Spleen (tissue), 13 donors: ENCODE data around the gene KLHDC3. TPM values are rescaled to one million over a fixed set of nuclear protein-coding genes. Genes with fewer than 3 reads are reported as not detected.

Experiments
- DNase-seq: peaks from one replicate; pipeline ENCODE4 v3.0.0-alpha.2; 2020
- H3K27ac ChIP-seq, 8 donors: fragments of 200-600 bp; sonication (generic) in 7 of 8; 1 replicate in 4 of 8; 2 replicates in 4 of 8; pipeline versions ENCODE4 v1.5.0 to v1.8.0; 2016 to 2021; ENCODE audit warnings: inconsistent platforms in 4 of 8, mild to moderate bottlenecking in 4 of 8, moderate library complexity in 1 of 8
- H3K27me3 ChIP-seq, 7 donors: fragments of 200-600 bp; sonication (generic) in 6 of 7; replicated peaks in 1 of 7; 1 replicate in 4 of 7; 2 replicates in 3 of 7; pipeline versions ENCODE4 v1.5.0 to v1.8.0; 2016 to 2021; ENCODE audit warnings: inconsistent platforms in 3 of 7, mild to moderate bottlenecking in 1 of 7
- H3K36me3 ChIP-seq, 6 donors: fragments of 200-600 bp; sonication (generic) in 5 of 6; 1 replicate in 4 of 6; 2 replicates in 2 of 6; pipeline versions ENCODE4 v1.5.0 to v1.8.0; 2016 to 2021; ENCODE audit warnings: inconsistent platforms in 2 of 6
- H3K4me1 ChIP-seq, 6 donors: fragments of 200-600 bp; sonication (generic) in 5 of 6; 1 replicate in 3 of 6; 2 replicates in 3 of 6; pipeline versions ENCODE4 v1.5.0 to v1.8.0; 2016 to 2021; ENCODE audit warnings: inconsistent platforms in 3 of 6
- H3K4me3 ChIP-seq, 8 donors: fragments of 200-600 bp; sonication (generic) in 7 of 8; 1 replicate in 4 of 8; 2 replicates in 4 of 8; pipeline versions ENCODE4 v1.5.0 to v1.8.0; 2016 to 2021; ENCODE audit warnings: inconsistent platforms in 4 of 8, mild to moderate bottlenecking in 4 of 8, moderate library complexity in 2 of 8
- H3K9me3 ChIP-seq, 8 donors: fragments of 200-600 bp; sonication (generic) in 7 of 8; 1 replicate in 4 of 8; 2 replicates in 4 of 8; pipeline versions ENCODE4 v1.5.0 to v1.8.0; 2016 to 2021; ENCODE audit warnings: inconsistent platforms in 4 of 8
- CTCF ChIP-seq, 11 experiments: fragments of 200-600 bp in 7 of 11; fragments of 450-650 bp in 4 of 11; sonication (generic) in 4 of 11; IDR thresholded peaks in 8 of 11; conservative IDR thresholded peaks in 3 of 11; 1 replicate in 7 of 11; 2 replicates in 4 of 11; pipeline versions ENCODE4 v1.4.0 to v1.8.0; 2016 to 2021; ENCODE audit warnings: antibody characterized with exemption in 11 of 11, inconsistent platforms in 4 of 11, mild to moderate bottlenecking in 1 of 11
- POLR2A ChIP-seq, 3 donors: fragments of 450-650 bp; IDR thresholded peaks; one replicate each; pipeline ENCODE4 v1.5.1; 2017; ENCODE audit warnings: antibody characterized with exemption in 3 of 3, mild to moderate bottlenecking in 1 of 3
- POLR2AphosphoS5 ChIP-seq, 3 donors: sonication (generic); formaldehyde crosslinking; IDR thresholded peaks; one replicate each; pipeline ENCODE4 v1.5.1; 2017; ENCODE audit warnings: antibody characterized with exemption in 3 of 3
- WGBS, 5 donors: extraction: QIAGEN DNeasy Blood & Tissue Kit in 3 of 5; methylation state at CpG; one replicate each; pipeline versions ENCODE4 v1.1.5 to v1.1.7; 2013 to 2018; 5-methylcytosine and 5-hydroxymethylcytosine counted together
- intact Hi-C: fragments of 100-400 bp; cut with DNase I; formaldehyde crosslinking; loops from one replicate; pipeline ENCODE4 v1.15.0; 2023; ENCODE audit warnings: low total_unique reads
- long read RNA-seq, 2 donors: transcript quantifications; one replicate each; lab custom pipeline, GENCODE V29; 2026
- polyA plus RNA-seq, 3 donors: library from polyadenylated mRNA; stranded (reverse); fragments of 200-250 nt; gene quantifications; one replicate each; pipeline ENCODE4 v1.2.1, GENCODE V29; 2013
- total RNA-seq, 7 donors: library from RNA; depleted of rRNA in 3 of 7; stranded (reverse); fragments of >200 nt in 3 of 7; fragmentation: NEBNext Ultra II Directional in 4 of 7; extraction: Animal tissue kit (Norgen Biotek cat#: 25700) in 4 of 7; gene quantifications; one replicate each; pipeline versions ENCODE4 v1.1.0 to v1.2.1, GENCODE V29; 2016 to 2021
- donor health status: healthy with polysubstance abuse.
- donor health status: DM: no; HTN: no; CAD: no; lungs with moderate emphysema.
- donor health status: DM: no; HTN: no; CAD: no.
- donor health status: Bipolar disorder and iron deficiency.
- donor health status: healthy.
- donor health status: DM: no; HTN: no; CAD: no.
- donor health status: DM: yes; HTN: yes; CAD: no.

The KLHDC3 gene
- total RNA-seq (10 to 100 TPM; 37.3 to 89.2 (median 68.7) TPM), polyA plus RNA-seq (10 to 100 TPM; 53.0 to 83.2 (median 54.8) TPM)
- long read RNA-seq, donor 1, transcript KLHDC3-202 (11 exons, 1,909 nt), result major isoform, 25 of 25 reads
- long read RNA-seq, donor 1, partial matches to known transcripts, result 0 of 25 reads
- long read RNA-seq, donor 1, other reads (novel, unspliced or antisense), result 0 of 25 reads
- long read RNA-seq, donor 2, transcript KLHDC3-202 (11 exons, 1,909 nt), result major isoform, 17 of 17 reads
- long read RNA-seq, donor 2, partial matches to known transcripts, result 0 of 17 reads
- long read RNA-seq, donor 2, other reads (novel, unspliced or antisense), result 0 of 17 reads

- Histone ChIP-seq H3K27ac (peak within 1 kb of the TSS; percentile 62 to 91 (median 82)), H3K4me3 (peak within 1 kb of the TSS; percentile 66 to 90 (median 81)), H3K27me3 (no peaks in the 10 kb centered on the region), H3K36me3 (peaks cover 0 to 68% (median 52%) of the 10 kb centered on the region in 6 donors), H3K9me3 (no peaks in the 10 kb centered on the region), H3K4me1 (peaks cover 36 to 73% (median 50%) of the 10 kb centered on the region in 6 donors)
- peak; percentile 92 to 95 (median 94) for TF ChIP-seq POLR2AphosphoS5 (IDR thresholded peaks at IDR 0.05)
- peak in 3 of 11 experiments; percentile 17 to 38 (median 20) for TF ChIP-seq CTCF (IDR thresholded peaks at IDR 0.05 in 8 of 11, conservative IDR thresholded peaks at IDR 0.05 in 3 of 11)
- peak in 1 of 3 donors; percentile 8 for TF ChIP-seq POLR2A (IDR thresholded peaks at IDR 0.05)
- intact Hi-C loops, result no loop called here
- peak; percentile 99 for DNase-seq
- 0 to 1% (median 0%) methylated on average over 30 to 51 of the region's 51 CpGs for WGBS, 5 donors
Measured at GRCh38 chr6:43013843-43014433, at the start of gene KLHDC3, which contains the start of gene MEA1. KLHDC3 (plus strand) TSS chr6:43014249; CDS start chr6:43017193, 2,944 bp downstream. MEA1 (minus strand) TSS chr6:43013946; CDS start chr6:43013813, 133 bp downstream.

- Histone ChIP-seq H3K36me3 (peaks cover 0 to 97% (median 60%) of the 10 kb centered on the region in 6 donors), H3K27me3 (no peaks in the 10 kb centered on the region), H3K4me1 (no peaks in the 10 kb centered on the region), H3K9me3 (no peaks in the 10 kb centered on the region), H3K27ac (no peak overlapping the region), H3K4me3 (no peak overlapping the region)
- intact Hi-C loops, result no loop called here
- TF ChIP-seq POLR2A (IDR thresholded peaks at IDR 0.05) (no peak), CTCF (IDR thresholded peaks at IDR 0.05 in 8 of 11, conservative IDR thresholded peaks at IDR 0.05 in 3 of 11) (no peak), POLR2AphosphoS5 (IDR thresholded peaks at IDR 0.05) (no peak)
- 69 to 83% (median 72%) methylated on average over 7 of the region's 7 CpGs for WGBS, 5 donors
- no peak for DNase-seq
Measured at GRCh38 chr6:42966571-42966970, 47.5 kb upstream of the KLHDC3 start.

GRCh38 chr6:42967228-42967627 is 46.8 kb upstream of the KLHDC3 start:
- intact Hi-C loops, result no loop called here
- H3K4me1 ChIP-seq, result no peaks in the 10 kb centered on the region
- peaks cover 0 to 99% (median 58%) of the 10 kb centered on the region in 6 donors for H3K36me3 ChIP-seq
- H3K4me3 ChIP-seq, result no peak overlapping the region
- H3K27ac ChIP-seq, result no peak overlapping the region
- H3K9me3 ChIP-seq, result no peaks in the 10 kb centered on the region
- 90 to 99% (median 97%) methylated on average over 11 of the region's 11 CpGs for WGBS, 5 donors
- TF ChIP-seq POLR2A (IDR thresholded peaks at IDR 0.05), result no peak
- TF ChIP-seq CTCF (IDR thresholded peaks at IDR 0.05 in 8 of 11, conservative IDR thresholded peaks at IDR 0.05 in 3 of 11), result no peak
- peak in 1 of 3 donors; percentile 21 for TF ChIP-seq POLR2AphosphoS5 (IDR thresholded peaks at IDR 0.05)
- no peaks in the 10 kb centered on the region for H3K27me3 ChIP-seq
- no peak for DNase-seq

GRCh38 chr6:42968126-42968701 is 45.8 kb upstream of the KLHDC3 start:
- peaks cover 0 to 98% (median 55%) of the 10 kb centered on the region in 6 donors for H3K36me3 ChIP-seq
- no peak overlapping the region for H3K27ac ChIP-seq
- no peaks in the 10 kb centered on the region for H3K9me3 ChIP-seq
- H3K4me3 ChIP-seq, result no peak overlapping the region
- peak; percentile 62 for DNase-seq
- H3K27me3 ChIP-seq, result no peaks in the 10 kb centered on the region
- WGBS, 5 donors, result 95 to 97% (median 97%) methylated on average over 9 to 12 of the region's 12 CpGs
- intact Hi-C loops, result no loop called here
- TF ChIP-seq POLR2AphosphoS5 (IDR thresholded peaks at IDR 0.05) (peak in 1 of 3 donors; percentile 14), CTCF (IDR thresholded peaks at IDR 0.05 in 8 of 11, conservative IDR thresholded peaks at IDR 0.05 in 3 of 11) (no peak)
- no peaks in the 10 kb centered on the region for H3K4me1 ChIP-seq
